ENCODE data around the gene TXNDC8.

The TXNDC8 gene

GRCh38 chr9:110282018-110282738 is 55.5 kb downstream of the TXNDC8 start:
- no peak for DNase-seq
- Histone ChIP-seq H3K36me3 (replicated peaks) (no peaks in the 10 kb centered on the region), H3K4me3 (ENCODE audit: low read depth, low read length) (no peak overlapping the region), H3K27me3 (replicated peaks) (no peaks in the 10 kb centered on the region), H3K27ac (no peak overlapping the region)
- in situ Hi-C loops (cut with HindIII; ENCODE audit: low pct_ligation_motif_present, low sequenced_read_pairs): no loop called here
- no peak for TF ChIP-seq CTCF (IDR thresholded peaks at IDR 0.05; ENCODE audit: low read depth, low read length, missing control alignments)

DNA sequence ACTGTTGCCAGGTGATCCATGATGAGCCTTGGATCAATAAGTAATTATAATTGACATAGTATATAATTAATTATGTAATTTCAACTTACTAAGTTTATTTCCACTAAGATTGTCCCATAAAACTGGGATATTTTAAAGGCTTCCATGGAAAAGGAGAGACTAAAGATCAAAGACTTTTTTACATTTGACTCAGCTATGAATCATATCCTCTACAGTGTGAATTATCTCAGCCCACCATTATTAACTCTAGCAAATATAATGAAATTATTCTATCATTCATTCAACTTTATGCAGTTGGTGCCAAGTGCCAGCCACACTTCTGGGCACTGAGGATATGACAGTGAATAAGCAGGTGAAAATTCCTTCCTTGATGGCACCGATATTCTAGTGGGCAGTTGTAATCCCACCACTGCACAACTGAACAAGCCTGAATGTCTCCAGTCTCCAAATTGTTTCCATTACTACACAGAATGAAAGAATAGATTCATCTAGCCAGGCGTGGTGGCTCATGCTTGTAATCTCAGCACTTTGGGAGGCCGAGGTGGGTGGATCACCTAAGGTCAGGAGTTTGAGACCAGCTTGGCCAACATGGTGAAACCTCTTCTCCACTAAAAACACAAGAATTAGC is 59.5 kb downstream of the TXNDC8 start:
- in situ Hi-C loops (cut with HindIII; ENCODE audit: low pct_ligation_motif_present, low sequenced_read_pairs): no loop called here
- no peak for TF ChIP-seq CTCF (IDR thresholded peaks at IDR 0.05; ENCODE audit: low read depth, low read length, missing control alignments)
- Histone ChIP-seq H3K4me3 (ENCODE audit: low read depth, low read length) (no peak overlapping the region), H3K27ac (no peak overlapping the region), H3K27me3 (replicated peaks) (no peaks in the 10 kb centered on the region), H3K36me3 (replicated peaks) (no peaks in the 10 kb centered on the region)
- DNase-seq: no peak

GRCh38 chr9:110276781-110277180 is 60.9 kb downstream of the TXNDC8 start:
- H3K36me3 ChIP-seq (replicated peaks): no peaks in the 10 kb centered on the region
- no peak for DNase-seq
- H3K27ac ChIP-seq: no peak overlapping the region
- TF ChIP-seq CTCF (IDR thresholded peaks at IDR 0.05; ENCODE audit: low read depth, low read length, missing control alignments): no peak
- no peaks in the 10 kb centered on the region for H3K27me3 ChIP-seq (replicated peaks)
- no peak overlapping the region for H3K4me3 ChIP-seq (ENCODE audit: low read depth, low read length)
- in situ Hi-C loops (cut with HindIII; ENCODE audit: low pct_ligation_motif_present, low sequenced_read_pairs): no loop called here

GRCh38 chr9:110270211-110270995 is 67.3 kb downstream of the TXNDC8 start:
- in situ Hi-C loops (cut with HindIII; ENCODE audit: low pct_ligation_motif_present, low sequenced_read_pairs): no loop called here
- Histone ChIP-seq H3K36me3 (replicated peaks) (no peaks in the 10 kb centered on the region), H3K4me3 (ENCODE audit: low read depth, low read length) (no peak overlapping the region), H3K27me3 (replicated peaks) (no peaks in the 10 kb centered on the region), H3K27ac (no peak overlapping the region)
- TF ChIP-seq CTCF (IDR thresholded peaks at IDR 0.05; ENCODE audit: low read depth, low read length, missing control alignments): no peak
- DNase-seq: no peak

- H3K27ac ChIP-seq: no peak overlapping the region
- in situ Hi-C loops (cut with HindIII; ENCODE audit: low pct_ligation_motif_present, low sequenced_read_pairs): no loop called here
- no peak for TF ChIP-seq CTCF (IDR thresholded peaks at IDR 0.05; ENCODE audit: low read depth, low read length, missing control alignments)
- H3K27me3 ChIP-seq (replicated peaks): no peaks in the 10 kb centered on the region
- DNase-seq: no peak
- no peak overlapping the region for H3K4me3 ChIP-seq (ENCODE audit: low read depth, low read length)
- no peaks in the 10 kb centered on the region for H3K36me3 ChIP-seq (replicated peaks)
Observed at GRCh38 chr9:110266795-110267194, 70.9 kb downstream of the TXNDC8 start.

Measured in brain microvascular endothelial cell (primary cell).